ENCODE results near the gene TPSG1.
A peak's percentile ranks its signal among the peaks of the same experiment; 100 is the strongest.
"Not testable (repeated sequence)": the region's sequence is repeated elsewhere in the genome, so short reads cannot be mapped to it uniquely, and the experiment has no call there.

TPSG1 gene

GRCh38 chr16:1195393-1195666 lies 29.7 kb downstream of the TPSG1 start:
- no peak for TF ChIP-seq CTCF (IDR thresholded peaks at IDR 0.05; ENCODE audit: control insufficient read depth, insufficient read depth, low read depth, low read length, missing control alignments)
- H3K4me3 ChIP-seq (ENCODE audit: control insufficient read depth, low read depth, low read length) = no peak overlapping the region
- DNase-seq (ENCODE audit: low read depth) = no peak

GRCh38 chr16:1194665-1195392 lies 30.2 kb downstream of the TPSG1 start:
- no peak overlapping the region for H3K4me3 ChIP-seq (ENCODE audit: control insufficient read depth, low read depth, low read length)
- DNase-seq (ENCODE audit: low read depth) = no peak
- TF ChIP-seq CTCF (IDR thresholded peaks at IDR 0.05; ENCODE audit: control insufficient read depth, insufficient read depth, low read depth, low read length, missing control alignments) = peak; percentile 71

- H3K4me3 ChIP-seq (ENCODE audit: control insufficient read depth, low read depth, low read length) = no peak overlapping the region
- DNase-seq (ENCODE audit: low read depth) = no peak
- TF ChIP-seq CTCF (IDR thresholded peaks at IDR 0.05; ENCODE audit: control insufficient read depth, insufficient read depth, low read depth, low read length, missing control alignments) = no peak
Measured at GRCh38 chr16:1193825-1194581, 31.1 kb downstream of the TPSG1 start.

GRCh38 chr16:1193143-1193824 lies 31.8 kb downstream of the TPSG1 start:
- DNase-seq (ENCODE audit: low read depth) = no peak
- H3K4me3 ChIP-seq (ENCODE audit: control insufficient read depth, low read depth, low read length) = no peak overlapping the region
- no peak for TF ChIP-seq CTCF (IDR thresholded peaks at IDR 0.05; ENCODE audit: control insufficient read depth, insufficient read depth, low read depth, low read length, missing control alignments)

- DNase-seq (ENCODE audit: low read depth) = no peak
- no peak for TF ChIP-seq CTCF (IDR thresholded peaks at IDR 0.05; ENCODE audit: control insufficient read depth, insufficient read depth, low read depth, low read length, missing control alignments)
- H3K4me3 ChIP-seq (ENCODE audit: control insufficient read depth, low read depth, low read length) = no peak overlapping the region
Measured at GRCh38 chr16:1192384-1193073, 32.5 kb downstream of the TPSG1 start.

GRCh38 chr16:1190789-1191188 lies 34.3 kb downstream of the TPSG1 start:
- not testable (repeated sequence) for DNase-seq (ENCODE audit: low read depth)

More at GRCh38 chr16:1190789-1191188, 34.3 kb downstream of the TPSG1 start:
- not testable (repeated sequence) for H3K4me3 ChIP-seq (ENCODE audit: control insufficient read depth, low read depth, low read length)

Data from AG09309 (cell line).